Measurements from ENCODE around the gene KIAA1755.

The KIAA1755 gene

DNA sequence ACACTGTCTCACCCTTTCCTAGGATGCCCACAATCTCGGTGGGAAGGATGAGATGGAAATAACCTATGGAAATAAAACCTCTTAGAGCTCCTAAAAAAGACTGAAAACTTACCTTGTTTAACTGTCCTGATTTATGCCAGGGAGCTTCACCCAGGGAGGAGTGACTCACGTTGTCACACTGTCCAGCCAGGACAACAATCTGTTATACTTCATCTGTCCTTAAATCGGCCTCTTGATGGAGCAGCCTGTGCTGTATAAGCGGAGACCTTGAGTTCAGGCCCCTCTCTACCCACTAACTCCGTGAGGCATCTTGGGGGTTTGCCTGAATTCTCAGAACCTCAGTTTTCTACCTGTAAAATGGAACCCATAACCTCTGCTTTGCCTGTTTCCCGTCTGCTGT is 9.2 kb upstream of the KIAA1755 start:
- H3K4me1 ChIP-seq = no peaks in the 10 kb centered on the region
- TF ChIP-seq CTCF (IDR thresholded peaks at IDR 0.05; ENCODE audit: low read depth, low read length) = no peak
- no peak for DNase-seq

GRCh38 chr20:38269040-38269439 is 8.5 kb upstream of the KIAA1755 start:
- no peak for DNase-seq

More for the DNA sequence above, 9.2 kb upstream of the KIAA1755 start:
- no peak overlapping the region for H3K4me3 ChIP-seq (ENCODE audit: low read depth, low read length)
- peaks cover 7% of the 10 kb centered on the region; the same call in 1 of the 2 replicates for H3K27me3 ChIP-seq
- no peaks in the 10 kb centered on the region for H3K36me3 ChIP-seq
- no peaks in the 10 kb centered on the region; the same call in 1 of the 2 replicates for H3K9me3 ChIP-seq

DNA sequence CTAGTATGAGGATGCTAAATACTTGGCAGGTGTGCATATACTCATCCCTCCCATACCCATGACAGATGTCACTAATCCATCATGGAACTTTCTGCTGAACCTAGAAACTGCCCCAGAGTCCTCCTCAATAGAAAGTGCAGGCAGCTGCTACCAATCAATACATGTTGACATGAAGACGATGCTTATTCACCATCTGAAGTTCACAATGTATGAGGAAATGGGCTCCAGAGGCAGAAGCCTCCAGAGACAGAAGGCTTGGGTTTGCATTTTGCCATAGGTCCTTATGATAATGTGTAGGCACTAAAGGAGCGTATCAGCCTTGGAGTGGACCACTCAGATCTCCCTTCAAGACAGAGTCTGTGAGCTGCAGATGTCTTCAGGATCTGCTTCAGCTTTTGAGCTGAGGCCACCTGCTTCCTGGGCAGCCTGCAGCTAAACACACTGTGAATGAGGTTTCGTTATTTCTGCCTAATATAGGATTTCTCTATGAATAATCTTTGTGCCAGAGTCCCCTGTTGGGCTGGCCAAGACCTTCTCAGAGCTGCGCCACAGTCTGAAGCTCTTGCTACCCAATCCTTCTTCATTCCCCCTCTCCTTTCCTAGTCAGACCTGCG is 7.5 kb upstream of the KIAA1755 start:
- TF ChIP-seq CTCF (IDR thresholded peaks at IDR 0.05; ENCODE audit: low read depth, low read length) = no peak
- H3K4me3 ChIP-seq (ENCODE audit: low read depth, low read length) = no peak overlapping the region
- no peaks in the 10 kb centered on the region; the same call in 1 of the 2 replicates for H3K9me3 ChIP-seq
- no peaks in the 10 kb centered on the region for H3K4me1 ChIP-seq
- peaks cover 11% of the 10 kb centered on the region for H3K27me3 ChIP-seq
- DNase-seq = no peak
- H3K36me3 ChIP-seq = no peaks in the 10 kb centered on the region

More at GRCh38 chr20:38269040-38269439, 8.5 kb upstream of the KIAA1755 start:
- no peak for TF ChIP-seq CTCF (IDR thresholded peaks at IDR 0.05; ENCODE audit: low read depth, low read length)
- Histone ChIP-seq H3K4me1 (no peaks in the 10 kb centered on the region), H3K9me3 (no peaks in the 10 kb centered on the region; the same call in 1 of the 2 replicates), H3K27me3 (peaks cover 7% of the 10 kb centered on the region; the same call in 1 of the 2 replicates), H3K36me3 (no peaks in the 10 kb centered on the region), H3K4me3 (ENCODE audit: low read depth, low read length) (no peak overlapping the region)

GRCh38 chr20:38267296-38267695 is 6.8 kb upstream of the KIAA1755 start:
- H3K36me3 ChIP-seq = no peaks in the 10 kb centered on the region
- H3K4me3 ChIP-seq (ENCODE audit: low read depth, low read length) = no peak overlapping the region
- H3K4me1 ChIP-seq = no peaks in the 10 kb centered on the region
- no peak for TF ChIP-seq CTCF (IDR thresholded peaks at IDR 0.05; ENCODE audit: low read depth, low read length)
- DNase-seq = no peak
- peaks cover 11% of the 10 kb centered on the region for H3K27me3 ChIP-seq
- no peaks in the 10 kb centered on the region; the same call in 1 of the 2 replicates for H3K9me3 ChIP-seq

DNA sequence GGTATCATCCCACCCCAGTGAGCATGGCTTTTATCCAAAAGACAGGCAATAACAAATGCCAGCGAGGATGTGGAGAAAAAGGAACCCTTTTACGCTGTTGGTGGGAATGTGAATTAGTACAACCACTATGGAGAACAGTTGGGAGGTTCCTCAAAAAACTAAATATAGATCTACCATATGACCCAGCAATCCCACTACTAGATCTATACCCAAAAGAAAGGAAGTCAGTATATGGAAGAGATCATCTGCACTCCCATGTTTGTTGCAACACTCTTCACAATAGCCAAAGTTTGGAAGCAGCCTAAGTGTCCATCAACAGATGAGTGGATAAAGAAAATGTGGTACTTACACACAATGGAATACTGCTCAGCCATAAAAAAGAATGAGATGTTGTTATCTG is 5.9 kb upstream of the KIAA1755 start:
- Histone ChIP-seq H3K4me3 (ENCODE audit: low read depth, low read length) (no peak overlapping the region), H3K36me3 (no peaks in the 10 kb centered on the region), H3K4me1 (no peaks in the 10 kb centered on the region), H3K9me3 (no peaks in the 10 kb centered on the region; the same call in 1 of the 2 replicates), H3K27me3 (peaks cover 11% of the 10 kb centered on the region)
- no peak for DNase-seq
- TF ChIP-seq CTCF (IDR thresholded peaks at IDR 0.05; ENCODE audit: low read depth, low read length) = no peak

DNA sequence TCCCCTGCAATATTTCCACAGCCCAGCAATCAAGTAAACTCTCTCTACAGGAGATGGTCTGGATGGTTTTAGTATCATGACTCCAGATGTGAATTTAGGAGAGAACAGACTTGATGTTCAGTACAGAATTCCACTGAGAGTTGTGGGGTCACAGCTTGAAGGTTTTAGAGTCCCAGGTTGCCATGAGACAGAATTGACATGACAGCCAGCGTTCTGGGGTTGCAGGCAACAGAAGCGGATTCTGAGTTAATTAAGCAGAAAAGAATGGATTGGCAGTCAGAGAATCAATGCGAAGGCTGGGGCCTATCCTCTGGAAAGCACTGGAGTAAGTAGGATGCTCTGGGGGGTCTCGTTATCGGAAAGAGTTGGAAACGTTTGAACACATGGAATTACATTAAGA is 2.4 kb upstream of the KIAA1755 start:
- H3K36me3 ChIP-seq = no peaks in the 10 kb centered on the region
- peaks cover 31% of the 10 kb centered on the region for H3K27me3 ChIP-seq
- no peaks in the 10 kb centered on the region for H3K4me1 ChIP-seq
- H3K4me3 ChIP-seq (ENCODE audit: low read depth, low read length) = no peak overlapping the region
- no peak for DNase-seq
- no peaks in the 10 kb centered on the region for H3K9me3 ChIP-seq
- TF ChIP-seq CTCF (IDR thresholded peaks at IDR 0.05; ENCODE audit: low read depth, low read length) = no peak

All from BE2C (cell line).